ENCODE measurements around the gene P3H3.
"Not testable (repeated sequence)": the region's sequence is repeated elsewhere in the genome, so short reads cannot be mapped to it uniquely, and the experiment has no call there.

P3H3 gene

GRCh38 chr12:6869049-6870021, 41.1 kb downstream of the P3H3 start (continued):
- TF ChIP-seq PRDM2 (tag by site-specific recombination; IDR thresholded peaks at IDR 0.05; ENCODE audit: borderline replicate concordance), result no peak
- TF ChIP-seq GLIS2 (tag by site-specific recombination; IDR thresholded peaks at IDR 0.05), result no peak
- TF ChIP-seq ZNF768 (tag by site-specific recombination; IDR thresholded peaks at IDR 0.05), result no peak
- TF ChIP-seq ELK4 (IDR thresholded peaks at IDR 0.05; ENCODE audit: borderline replicate concordance, low read depth, low read length), result no peak
- TF ChIP-seq ZNF394 (tag by site-specific recombination; IDR thresholded peaks at IDR 0.05; ENCODE audit: borderline replicate concordance), result peak; percentile 48; the same call in 1 of the 2 replicates
- no peak for TF ChIP-seq ZNF302 (tag by site-specific recombination; IDR thresholded peaks at IDR 0.05; ENCODE audit: low read depth)
- no peak for TF ChIP-seq ZNF580 (tag by site-specific recombination; IDR thresholded peaks at IDR 0.05)
- no peak for TF ChIP-seq ZSCAN16 (tag by site-specific recombination; IDR thresholded peaks at IDR 0.05)

DNA sequence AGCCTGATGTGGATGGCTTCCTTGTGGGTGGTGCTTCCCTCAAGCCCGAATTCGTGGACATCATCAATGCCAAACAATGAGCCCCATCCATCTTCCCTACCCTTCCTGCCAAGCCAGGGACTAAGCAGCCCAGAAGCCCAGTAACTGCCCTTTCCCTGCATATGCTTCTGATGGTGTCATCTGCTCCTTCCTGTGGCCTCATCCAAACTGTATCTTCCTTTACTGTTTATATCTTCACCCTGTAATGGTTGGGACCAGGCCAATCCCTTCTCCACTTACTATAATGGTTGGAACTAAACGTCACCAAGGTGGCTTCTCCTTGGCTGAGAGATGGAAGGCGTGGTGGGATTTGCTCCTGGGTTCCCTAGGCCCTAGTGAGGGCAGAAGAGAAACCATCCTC, 42.1 kb downstream of the P3H3 start:
- ChIA-PET CTCF (interaction anchor here (0.5 to 5.3 kb wide), 14 partner anchors 14 to 273 kb away, joined by 3 to 71 read pairs (median 6); partner anchors contain the start of genes CDCA3, MLF2 and USP5), POLR2A (interaction anchor here (1.2 to 5.4 kb wide), 7 partner anchors 10 to 74 kb away, joined by 6 to 88 read pairs (median 12); partner anchors contain the start of genes ATN1, C12orf57, CDCA3 and RNU7-1)
- not testable (repeated sequence) for H3K9me3 ChIP-seq (ENCODE audit: control insufficient read depth, insufficient read depth, low read depth, low read length); H3K4me1 ChIP-seq (ENCODE audit: control insufficient read depth, insufficient read depth, low read length); H3K27ac ChIP-seq (ENCODE audit: extremely low read depth, low read depth, low read length); H3K4me3 ChIP-seq (ENCODE audit: low read depth, low read length)
- H3K36me3 ChIP-seq (ENCODE audit: control insufficient read depth in 2 of 2, insufficient read depth in 1 of 2, low read length in 2 of 2), result peaks cover 4 to 49% of the 10 kb centered on the region in 2 experiments; a peak in 2 of 3 replicates

DNA sequence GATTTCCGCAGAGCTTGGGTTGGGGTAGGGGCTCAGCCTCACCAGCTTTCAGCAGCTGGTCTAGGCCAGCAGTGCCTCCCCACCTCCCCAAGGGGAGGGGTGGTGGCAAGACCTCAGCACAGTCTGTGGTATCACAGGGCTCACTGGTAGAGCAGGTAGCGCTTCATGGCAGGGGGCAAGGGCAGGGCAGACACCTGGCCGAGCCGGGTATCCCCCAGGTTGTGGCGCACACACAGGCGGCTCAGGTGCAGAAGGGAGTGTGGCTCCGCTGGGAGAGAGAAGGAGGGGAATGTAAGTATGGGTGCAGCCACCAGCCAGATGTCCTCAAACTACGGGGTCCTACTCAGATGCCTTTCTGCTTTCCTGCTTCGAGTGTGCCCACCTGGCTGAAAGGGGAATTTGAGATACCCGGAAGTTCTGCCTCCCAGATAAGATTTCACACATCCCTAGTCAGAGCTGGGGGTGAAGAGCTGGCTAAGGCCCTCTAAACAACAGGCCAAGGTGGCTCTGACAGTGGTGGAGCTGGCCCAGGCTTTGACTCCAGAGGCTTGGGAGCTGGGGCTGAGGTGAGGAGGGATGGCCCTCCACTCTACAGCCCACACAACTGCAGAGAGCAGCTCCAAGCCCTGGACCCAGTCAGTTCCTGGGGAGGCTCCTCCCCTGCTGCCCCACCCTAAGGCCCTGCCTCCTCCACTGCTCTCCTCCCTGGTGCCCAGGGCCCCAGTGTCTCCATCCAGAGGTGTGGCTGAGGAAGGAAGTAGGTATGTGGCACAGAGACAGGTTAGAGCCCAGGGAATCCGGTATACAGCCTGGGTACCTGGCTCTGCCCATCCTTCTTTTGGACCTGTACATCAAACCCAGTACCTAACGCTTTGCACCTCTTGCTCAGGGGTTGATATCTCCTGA, 43.1 kb downstream of the P3H3 start:
- peaks cover 8% of the 10 kb centered on the region for H3K4me1 ChIP-seq (ENCODE audit: control insufficient read depth, insufficient read depth, low read length)
- H3K27ac ChIP-seq (ENCODE audit: extremely low read depth, low read depth, low read length), result 0 out of 2 replicates have a peak overlapping the region, but pooled peaks have one; percentile 3
- H3K9me3 ChIP-seq (ENCODE audit: control insufficient read depth, insufficient read depth, low read depth, low read length), result no peaks in the 10 kb centered on the region
- H3K4me3 ChIP-seq (ENCODE audit: low read depth, low read length), result no peak overlapping the region
- peaks cover 4 to 44% of the 10 kb centered on the region in 2 experiments; a peak in 2 of 3 replicates for H3K36me3 ChIP-seq (ENCODE audit: control insufficient read depth in 2 of 2, insufficient read depth in 1 of 2, low read length in 2 of 2)
- ChIA-PET POLR2A (interaction anchor here (0.6 to 5.4 kb wide), 16 partner anchors 9 to 318 kb away, joined by 3 to 88 read pairs (median 6); partner anchors contain the start of genes ATN1, C12orf57, CDCA3 and PEX5), CTCF (interaction anchor here (0.5 to 5.3 kb wide), 22 partner anchors 10 to 445 kb away, joined by 3 to 71 read pairs (median 8); partner anchors contain the start of genes CDCA3, LRRC23, MLF2 and USP5)
- TF ChIP-seq, protein P1, sequence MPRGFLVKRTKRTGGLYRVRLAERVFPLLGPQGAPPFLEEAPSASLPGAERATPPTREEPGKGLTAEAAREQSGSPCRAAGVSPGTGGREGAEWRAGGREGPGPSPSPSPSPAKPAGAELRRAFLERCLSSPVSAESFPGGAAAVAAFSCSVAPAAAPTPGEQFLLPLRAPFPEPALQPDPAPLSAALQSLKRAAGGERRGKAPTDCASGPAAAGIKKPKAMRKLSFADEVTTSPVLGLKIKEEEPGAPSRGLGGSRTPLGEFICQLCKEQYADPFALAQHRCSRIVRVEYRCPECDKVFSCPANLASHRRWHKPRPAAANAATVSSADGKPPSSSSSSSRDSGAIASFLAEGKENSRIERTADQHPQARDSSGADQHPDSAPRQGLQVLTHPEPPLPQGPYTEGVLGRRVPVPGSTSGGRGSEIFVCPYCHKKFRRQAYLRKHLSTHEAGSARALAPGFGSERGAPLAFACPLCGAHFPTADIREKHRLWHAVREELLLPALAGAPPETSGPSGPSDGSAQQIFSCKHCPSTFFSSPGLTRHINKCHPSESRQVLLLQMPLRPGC (tag by site-specific recombination; IDR thresholded peaks at IDR 0.05), result no peak
- TF ChIP-seq TSHZ1 (tag by site-specific recombination; IDR thresholded peaks at IDR 0.05; ENCODE audit: borderline replicate concordance), result no peak
- peak; percentile 13; the same call in 1 of the 2 replicates for TF ChIP-seq EGR2 (tag by site-specific recombination; IDR thresholded peaks at IDR 0.05; ENCODE audit: low read depth)
- TF ChIP-seq OSR2 (tag by site-specific recombination; IDR thresholded peaks at IDR 0.05), result no peak
